Measurements from ENCODE around the gene IQSEC1.

The IQSEC1 gene

GRCh38 chr3:12992629-12993516, 80.4 kb downstream of the IQSEC1 start:
- no peak overlapping the region for H3K27ac ChIP-seq
- TF ChIP-seq CTCF (conservative IDR thresholded peaks at IDR 0.05; ENCODE audit: low read depth) = no peak
- ChIA-PET POLR2A (ENCODE audit: low non-redundant PET) (no interaction called here), CTCF (interaction anchor here (0.5 to 1.2 kb wide), 4 partner anchors 102 to 372 kb away, joined by 3 to 4 read pairs (median 4); no protein-coding TSS in a partner anchor)
- DNase-seq (ENCODE audit: low spot score) = no peak

- no peak overlapping the region for H3K27ac ChIP-seq
- ChIA-PET CTCF (no interaction called here), POLR2A (ENCODE audit: low non-redundant PET) (no interaction called here)
- DNase-seq (ENCODE audit: low spot score) = no peak
- no peak for TF ChIP-seq CTCF (conservative IDR thresholded peaks at IDR 0.05; ENCODE audit: low read depth)
Measured at GRCh38 chr3:12991861-12992281, 81.4 kb downstream of the IQSEC1 start.

GRCh38 chr3:12991481-12991837, 81.8 kb downstream of the IQSEC1 start:
- ChIA-PET CTCF (no interaction called here), POLR2A (ENCODE audit: low non-redundant PET) (no interaction called here)
- no peak for DNase-seq (ENCODE audit: low spot score)
- no peak overlapping the region for H3K27ac ChIP-seq
- TF ChIP-seq CTCF (conservative IDR thresholded peaks at IDR 0.05; ENCODE audit: low read depth) = no peak

GRCh38 chr3:12990781-12991480, 82.3 kb downstream of the IQSEC1 start:
- no peak overlapping the region for H3K27ac ChIP-seq
- no peak for DNase-seq (ENCODE audit: low spot score)
- POLR2A ChIA-PET (ENCODE audit: low non-redundant PET) = no interaction called here
- TF ChIP-seq CTCF (conservative IDR thresholded peaks at IDR 0.05; ENCODE audit: low read depth) = no peak
- CTCF ChIA-PET = no interaction called here

- DNase-seq (ENCODE audit: low spot score) = no peak
- TF ChIP-seq CTCF (conservative IDR thresholded peaks at IDR 0.05; ENCODE audit: low read depth) = no peak
- CTCF ChIA-PET = interaction anchor here (0.6 to 0.7 kb wide), 2 partner anchors 35 to 83 kb away, joined by 3 to 4 read pairs; no protein-coding TSS in a partner anchor
- POLR2A ChIA-PET (ENCODE audit: low non-redundant PET) = no interaction called here
- no peak overlapping the region for H3K27ac ChIP-seq
Measured at GRCh38 chr3:12990306-12990705, 82.9 kb downstream of the IQSEC1 start.

- H3K27ac ChIP-seq = no peak overlapping the region
- CTCF ChIA-PET = no interaction called here
- DNase-seq (ENCODE audit: low spot score) = no peak
- POLR2A ChIA-PET (ENCODE audit: low non-redundant PET) = no interaction called here
- TF ChIP-seq CTCF (conservative IDR thresholded peaks at IDR 0.05; ENCODE audit: low read depth) = no peak
Measured at GRCh38 chr3:12988728-12989454, 84.3 kb downstream of the IQSEC1 start.
